HepG2 (cell line): Measurements from ENCODE around the gene SMARCA4. TPM values are rescaled to one million over a fixed set of nuclear protein-coding genes. Genes with fewer than 3 reads are reported as not detected.

Experiments
- ARNT2 ChIP-seq: sonication (generic); formaldehyde crosslinking; IDR thresholded peaks from 2 replicates; pipeline ENCODE4 v1.8.0; 2022; ENCODE audit warnings: mild to moderate bottlenecking, low read depth, missing genetic modification reagents, moderate library complexity
- ATF2 ChIP-seq: sonication (generic); formaldehyde crosslinking; IDR thresholded peaks from 2 replicates; pipeline ENCODE4 v1.4.0; 2020; ENCODE audit warnings: missing genetic modification reagents
- CEBPG ChIP-seq: IDR thresholded peaks from 2 replicates; pipeline ENCODE4 v1.6.1; 2016
- CREM ChIP-seq, 2 experiments: sonication (generic) in 1 of 2; formaldehyde crosslinking in 1 of 2; IDR thresholded peaks; 2 replicates each; pipeline versions ENCODE4 v1.4.0 to v1.6.1; 2016 to 2020; ENCODE audit warnings: antibody characterized with exemption in 1 of 2, mild to moderate bottlenecking in 1 of 2, missing genetic modification reagents in 1 of 2
- E2F5 ChIP-seq: sonication (generic); formaldehyde crosslinking; conservative IDR thresholded peaks from 2 replicates; pipeline ENCODE4 v1.4.0; 2020; ENCODE audit warnings: missing genetic modification reagents
- GRHL1 ChIP-seq: sonication (generic); formaldehyde crosslinking; conservative IDR thresholded peaks from 2 replicates; pipeline ENCODE4 v1.8.0; 2022; ENCODE audit warnings: missing genetic modification reagents
- HNF4G ChIP-seq, 2 experiments: sonication (generic) in 1 of 2; formaldehyde crosslinking in 1 of 2; IDR thresholded peaks; 2 replicates each; pipeline versions ENCODE4 v1.4.0 to v1.6.1; 2011 to 2020; ENCODE audit warnings: borderline replicate concordance in 2 of 2, low read depth in 2 of 2, mild to moderate bottlenecking in 2 of 2, low read length in 1 of 2, missing genetic modification reagents in 1 of 2, moderate library complexity in 1 of 2
- NR2F1 ChIP-seq, 2 experiments: fragments of 450-650 bp in 1 of 2; formaldehyde crosslinking in 1 of 2; IDR thresholded peaks; 2 replicates each; pipeline versions ENCODE4 v1.5.0 to v1.6.1; 2016 to 2020; ENCODE audit warnings: mild to moderate bottlenecking in 1 of 2, missing compliant biosample characterization in 1 of 2, missing genetic modification reagents in 1 of 2, moderate library complexity in 1 of 2
- PTBP1 ChIP-seq: fragments of 200-400 bp; formaldehyde crosslinking; IDR thresholded peaks from 2 replicates; pipeline ENCODE4 v1.6.1; 2018; ENCODE audit warnings: low read length, low read depth; ENCODE audit not compliant: poor library complexity, severe bottlenecking
- RARG ChIP-seq: sonication (generic); formaldehyde crosslinking; IDR thresholded peaks from 2 replicates; pipeline ENCODE4 v1.4.0; 2020; ENCODE audit warnings: low read depth, mild to moderate bottlenecking, missing genetic modification reagents
- THAP8 ChIP-seq: sonication (generic); formaldehyde crosslinking; IDR thresholded peaks from 2 replicates; pipeline ENCODE4 v1.5.1; 2020; ENCODE audit warnings: missing genetic modification reagents, mild to moderate bottlenecking, borderline replicate concordance
- ZMYM3 ChIP-seq: sonication (generic); formaldehyde crosslinking; IDR thresholded peaks from 2 replicates; pipeline ENCODE4 v1.5.1; 2020; ENCODE audit warnings: mild to moderate bottlenecking, missing genetic modification reagents
- ZMYM4 ChIP-seq: sonication (generic); formaldehyde crosslinking; IDR thresholded peaks from 2 replicates; pipeline ENCODE4 v1.8.1; 2023; ENCODE audit warnings: mild to moderate bottlenecking, missing genetic modification reagents
- ZNF136 ChIP-seq: sonication (generic); formaldehyde crosslinking; IDR thresholded peaks from 2 replicates; pipeline ENCODE4 v1.8.1; 2022; ENCODE audit warnings: low read depth, mild to moderate bottlenecking, moderate library complexity, missing genetic modification reagents
- ZNF263 ChIP-seq: sonication (generic); formaldehyde crosslinking; IDR thresholded peaks from 2 replicates; pipeline ENCODE4 v1.4.0; 2020; ENCODE audit warnings: missing genetic modification reagents
- ZNF329 ChIP-seq: sonication (generic); formaldehyde crosslinking; IDR thresholded peaks from 2 replicates; pipeline ENCODE4 v1.9.0; 2021; ENCODE audit warnings: low read depth, mild to moderate bottlenecking, missing genetic modification reagents
- ZNF33A ChIP-seq: sonication (generic); formaldehyde crosslinking; IDR thresholded peaks from 2 replicates; pipeline ENCODE4 v1.5.1; 2020; ENCODE audit warnings: missing genetic modification reagents, mild to moderate bottlenecking, moderate library complexity, borderline replicate concordance
- ZNF362 ChIP-seq: sonication (generic); formaldehyde crosslinking; IDR thresholded peaks from 2 replicates; pipeline ENCODE4 v1.4.0; 2020; ENCODE audit warnings: missing genetic modification reagents, mild to moderate bottlenecking, borderline replicate concordance
- ZNF432 ChIP-seq: sonication (generic); formaldehyde crosslinking; IDR thresholded peaks from 2 replicates; pipeline ENCODE4 v1.5.0; 2020; ENCODE audit warnings: missing genetic modification reagents, mild to moderate bottlenecking, borderline replicate concordance
- ZNF510 ChIP-seq: sonication (generic); formaldehyde crosslinking; IDR thresholded peaks from 2 replicates; pipeline ENCODE4 v1.4.0; 2020; ENCODE audit warnings: low read depth, mild to moderate bottlenecking, missing genetic modification reagents
- ZNF746 ChIP-seq: sonication (generic); formaldehyde crosslinking; IDR thresholded peaks from 2 replicates; pipeline ENCODE4 v1.8.0; 2022; ENCODE audit warnings: mild to moderate bottlenecking, missing genetic modification reagents
- polyA plus RNA-seq, 8 experiments: library from polyadenylated mRNA; depleted of rRNA in 3 of 8; stranded (reverse) in 7 of 8; unstranded in 1 of 8; fragments of >200 nt; fragmentation: Illumina TruSeq in 4 of 8; extraction: Trizol in 4 of 8; gene quantifications; 2 replicates each; pipeline versions ENCODE4 v1.2.1 to v1.2.3, GENCODE V29; 2011 to 2016; ENCODE audit warnings: low read depth in 4 of 8, missing spikeins in 1 of 8, mixed read lengths in 1 of 8; ENCODE audit not compliant: insufficient read depth in 1 of 8
- total RNA-seq, 5 experiments: library from RNA; depleted of rRNA; stranded (reverse); fragments of >200 nt; fragmentation: Illumina TruSeq; extraction: Trizol; gene quantifications; 2 replicates each; pipeline ENCODE4 v1.2.3, GENCODE V29; 2016; ENCODE audit warnings: low read depth in 1 of 5

Gene SMARCA4
- total and polyA plus RNA-seq, 2 of the 13 experiments (the other 11 are each of a cell fraction or from before 2014, with no cell fraction given) = 25.4 to 45.9 TPM

- TF ChIP-seq THAP8 (CRISPR knock-in tag) (no peak), HNF4G (IDR thresholded peaks at IDR 0.05; ENCODE audit: borderline replicate concordance, low read depth, low read length) (peak; percentile 27; the same call in 1 of the 2 replicates), HNF4G (CRISPR knock-in tag; IDR thresholded peaks at IDR 0.05; ENCODE audit: borderline replicate concordance, low read depth) (no peak), ZNF329 (no peak), ZNF263 (no peak), ZNF33A (CRISPR knock-in tag) (no peak), ZNF746 (CRISPR knock-in tag) (no peak), GRHL1 (no peak), ZNF432 (CRISPR knock-in tag) (no peak), ZNF510 (CRISPR knock-in tag) (no peak), ZMYM3 (CRISPR knock-in tag) (no peak), ZMYM4 (CRISPR knock-in tag) (no peak), NR2F1 (CRISPR knock-in tag; IDR thresholded peaks at IDR 0.05) (peak; percentile 31 to 63; a peak in 3 of 4 replicates), ATF2 (CRISPR knock-in tag) (0 out of 2 replicates have a peak, but pooled peaks have one; percentile 24), CEBPG (CRISPR knock-in tag) (no peak), PTBP1 (no peak), ARNT2 (CRISPR knock-in tag) (no peak), ZNF362 (CRISPR knock-in tag) (no peak), RARG (CRISPR knock-in tag) (no peak), E2F5 (CRISPR knock-in tag) (no peak), CREM (IDR thresholded peaks at IDR 0.05) (peak; percentile 83; the same call in 1 of the 2 replicates), CREM (CRISPR knock-in tag; IDR thresholded peaks at IDR 0.05) (no peak), ZNF136 (CRISPR knock-in tag) (no peak)
Measured at GRCh38 chr19:11088506-11089253, 127.8 kb downstream of the SMARCA4 start (continued).
